Fibroblast of lung (primary cell): ENCODE data around the gene DPP6. TPM values are rescaled to one million over a fixed set of nuclear protein-coding genes. Genes with fewer than 3 reads are reported as not detected.
"Not testable (repeated sequence)": the region's sequence is repeated elsewhere in the genome, so short reads cannot be mapped to it uniquely, and the experiment has no call there.

Experiments
- DNase-seq, 2 donors: peaks; one replicate each; pipeline versions ENCODE4 v3.0.0 to v3.0.0-alpha.2; 2010; ENCODE audit warnings: low read depth in 2 of 2
- H2AFZ ChIP-seq: 2 replicates; pipeline ENCODE4 v1.5.1; 2012; ENCODE audit warnings: low read length, control low read depth, inconsistent platforms
- H3K27ac ChIP-seq: 2 replicates; pipeline ENCODE4 v1.5.1; 2011; ENCODE audit warnings: low read length, control low read depth; ENCODE audit not compliant: insufficient read depth
- H3K27me3 ChIP-seq: 2 replicates; pipeline ENCODE4 v1.5.1; 2011; ENCODE audit warnings: mild to moderate bottlenecking, low read length; ENCODE audit not compliant: control insufficient read depth, insufficient read depth
- H3K36me3 ChIP-seq: 2 replicates; pipeline ENCODE4 v1.5.1; 2011; ENCODE audit warnings: low read length; ENCODE audit not compliant: control insufficient read depth, insufficient read depth
- H3K4me1 ChIP-seq: 2 replicates; pipeline ENCODE4 v1.5.1; 2011; ENCODE audit warnings: low read length; ENCODE audit not compliant: control insufficient read depth, insufficient read depth; ENCODE audit errors: extremely low read depth
- H3K4me2 ChIP-seq: 2 replicates; pipeline ENCODE4 v1.5.1; 2011; ENCODE audit warnings: low read length, control low read depth; ENCODE audit not compliant: insufficient read depth; ENCODE audit errors: extremely low read depth
- H3K4me3 ChIP-seq, 4 experiments: fragments of 200-600 bp in 1 of 4; sonication (generic) in 1 of 4; replicated peaks in 1 of 4; 2 replicates each; pipeline ENCODE4 v1.5.1; 2011 to 2016; ENCODE audit warnings: low read length in 4 of 4, low read depth in 3 of 4, mild to moderate bottlenecking in 3 of 4, control low read depth in 2 of 4, inconsistent platforms in 1 of 4, mixed read lengths in 1 of 4; ENCODE audit not compliant: insufficient read depth in 1 of 4; ENCODE audit errors: control extremely low read depth in 1 of 4
- H3K79me2 ChIP-seq: 2 replicates; pipeline ENCODE4 v1.5.1; 2012; ENCODE audit warnings: mild to moderate bottlenecking, low read length, inconsistent platforms; ENCODE audit not compliant: control insufficient read depth, insufficient read depth
- H3K9ac ChIP-seq: 2 replicates; pipeline ENCODE4 v1.5.1; 2011; ENCODE audit warnings: mild to moderate bottlenecking, low read length, control low read depth; ENCODE audit not compliant: insufficient read depth
- H3K9me3 ChIP-seq: 2 replicates; pipeline ENCODE4 v1.5.1; 2012; ENCODE audit warnings: low read depth, low read length; ENCODE audit not compliant: control insufficient read depth, insufficient read depth
- H4K20me1 ChIP-seq: 2 replicates; pipeline ENCODE4 v1.5.1; 2011; ENCODE audit warnings: low read length; ENCODE audit not compliant: control insufficient read depth, insufficient read depth; ENCODE audit errors: extremely low read depth
- polyA plus RNA-seq, 2 donors: library from polyadenylated mRNA; depleted of rRNA in 1 of 2; stranded (reverse) in 1 of 2; unstranded in 1 of 2; fragments of >200 nt; gene quantifications; 2 replicates each; pipeline ENCODE4 v1.2.1, GENCODE V29; 2011 to 2012; ENCODE audit warnings: missing spikeins in 1 of 2
- total RNA-seq: library from RNA; depleted of rRNA; stranded (reverse); fragments of >200 nt; gene quantifications from 2 replicates; pipeline ENCODE4 v1.2.1, GENCODE V29; 2014

DPP6 gene
- total and polyA plus RNA-seq, 2 donors (not counting 1 experiment from before 2014, with no cell fraction given), result not detected

DNA sequence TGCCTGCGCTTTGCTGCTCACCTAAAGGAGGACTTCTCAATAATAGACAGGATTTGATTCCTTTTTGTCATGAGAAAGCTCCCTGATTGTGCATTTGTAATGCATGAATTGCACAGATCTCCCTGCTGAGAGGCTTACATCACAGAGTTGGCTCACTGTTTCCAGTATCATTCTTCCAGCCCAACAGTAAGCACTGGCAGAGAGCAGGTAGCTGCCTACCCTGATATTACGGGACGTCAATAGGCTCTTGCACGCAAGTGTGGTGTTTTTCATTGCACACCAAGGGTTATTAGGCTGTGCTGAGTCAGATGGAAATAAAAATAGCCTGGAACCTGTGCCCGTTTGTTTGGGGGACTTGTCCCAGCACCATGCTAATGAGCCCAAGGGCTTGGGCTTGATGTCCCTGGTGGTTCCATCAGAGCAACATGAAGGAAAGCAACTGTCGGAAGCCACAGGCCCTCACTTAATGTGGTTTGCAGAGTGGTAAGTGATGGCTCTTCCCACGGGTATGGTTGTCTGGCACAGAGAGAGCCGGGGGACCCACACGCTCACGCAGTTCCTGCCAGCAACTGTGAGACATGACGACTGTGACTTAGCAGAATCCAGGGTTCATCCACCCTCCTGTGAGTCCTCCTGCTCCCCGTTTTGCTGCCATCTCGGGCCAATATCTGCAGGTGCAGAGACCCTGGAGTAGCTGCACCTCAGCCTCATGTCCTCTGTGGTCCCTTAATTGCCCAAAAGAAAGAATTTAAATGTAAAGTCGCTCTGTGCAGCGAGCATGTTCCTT lies 20.4 kb downstream of the DPP6 start:
- H3K4me3 ChIP-seq, H3K27ac ChIP-seq, H3K9ac ChIP-seq, H3K9me3 ChIP-seq, H3K27me3 ChIP-seq, H3K4me1 ChIP-seq, H3K4me2 ChIP-seq, DNase-seq, H4K20me1 ChIP-seq, H3K79me2 ChIP-seq, H2AFZ ChIP-seq, H3K36me3 ChIP-seq: not testable (repeated sequence)

DNA sequence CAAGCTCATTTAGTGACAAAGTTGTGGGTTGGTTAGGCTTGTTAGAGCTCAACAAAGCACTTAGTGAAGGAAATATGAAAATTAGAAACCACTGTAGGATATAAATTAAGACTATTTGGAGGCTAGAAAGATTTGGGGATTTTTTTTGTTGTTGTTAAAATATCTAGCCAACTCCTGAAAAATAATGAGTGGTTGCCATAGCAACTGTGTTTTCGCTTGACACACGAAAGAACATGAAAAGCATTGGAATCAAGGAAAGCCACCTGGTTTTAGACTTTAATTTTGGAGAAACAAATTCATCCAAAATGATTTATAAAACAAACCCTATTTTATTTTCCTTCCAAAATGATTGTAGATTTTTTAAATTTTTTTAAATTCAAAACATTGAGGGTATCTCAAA lies 26.3 kb downstream of the DPP6 start:
- not testable (repeated sequence) for H3K4me3 ChIP-seq, H3K27me3 ChIP-seq, H3K36me3 ChIP-seq

DNA sequence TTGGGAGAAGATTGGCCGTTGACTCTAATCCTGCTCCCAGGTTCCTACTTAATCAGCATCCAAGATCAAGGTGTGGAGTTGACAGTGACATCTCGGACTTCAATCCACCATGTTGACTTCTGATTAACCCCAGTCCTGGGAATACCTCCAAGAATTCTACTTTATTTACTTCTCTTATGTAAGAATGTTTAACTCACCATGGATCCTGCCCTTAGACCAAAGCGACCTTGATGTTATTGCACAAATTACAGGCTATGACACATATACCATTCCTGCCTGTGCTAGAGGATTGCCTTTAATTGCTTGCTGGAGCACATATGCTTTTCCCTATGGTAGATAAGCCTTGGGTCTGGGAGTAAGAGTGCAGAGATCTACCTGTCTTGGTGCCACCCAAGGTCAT lies 28.1 kb downstream of the DPP6 start:
- not testable (repeated sequence) for H3K9ac ChIP-seq, H3K79me2 ChIP-seq, DNase-seq, H3K4me2 ChIP-seq, H3K4me1 ChIP-seq, H3K27ac ChIP-seq, H3K36me3 ChIP-seq, H3K27me3 ChIP-seq, H2AFZ ChIP-seq, H3K9me3 ChIP-seq, H3K4me3 ChIP-seq, H4K20me1 ChIP-seq

More for the DNA sequence above, 26.3 kb downstream of the DPP6 start:
- H2AFZ ChIP-seq, H3K4me1 ChIP-seq, H3K4me2 ChIP-seq, H3K9ac ChIP-seq, DNase-seq, H4K20me1 ChIP-seq, H3K79me2 ChIP-seq, H3K27ac ChIP-seq, H3K9me3 ChIP-seq: not testable (repeated sequence)

- H3K9ac ChIP-seq, H3K4me2 ChIP-seq, DNase-seq, H3K27ac ChIP-seq, H4K20me1 ChIP-seq, H3K79me2 ChIP-seq, H2AFZ ChIP-seq, H3K36me3 ChIP-seq, H3K27me3 ChIP-seq, H3K9me3 ChIP-seq, H3K4me3 ChIP-seq, H3K4me1 ChIP-seq: not testable (repeated sequence)
Observed at GRCh38 chr7:154087037-154087725, 35.0 kb downstream of the DPP6 start.

DNA sequence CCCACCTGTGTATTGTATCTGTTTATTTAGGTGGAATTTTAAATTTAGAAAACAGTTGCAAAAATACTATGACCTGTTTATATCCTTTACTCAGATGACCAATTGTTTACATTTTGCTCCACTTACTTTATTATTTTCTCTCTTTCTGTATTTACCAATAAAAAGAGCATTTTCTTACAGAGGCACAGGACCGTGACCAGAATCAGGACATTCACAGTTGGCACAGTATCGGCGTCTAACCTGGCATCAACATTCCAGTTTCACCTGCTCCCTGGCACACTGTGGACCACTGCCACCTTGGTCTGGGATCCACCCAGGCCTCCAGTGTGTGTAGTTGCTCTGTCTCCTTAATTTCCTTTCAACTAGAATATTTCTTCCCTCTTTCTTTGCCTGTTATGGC lies 39.9 kb downstream of the DPP6 start:
- not testable (repeated sequence) for DNase-seq, H3K27ac ChIP-seq, H3K9ac ChIP-seq, H3K27me3 ChIP-seq, H4K20me1 ChIP-seq, H3K4me3 ChIP-seq, H3K4me1 ChIP-seq, H3K36me3 ChIP-seq, H3K4me2 ChIP-seq, H3K79me2 ChIP-seq, H2AFZ ChIP-seq, H3K9me3 ChIP-seq

DNA sequence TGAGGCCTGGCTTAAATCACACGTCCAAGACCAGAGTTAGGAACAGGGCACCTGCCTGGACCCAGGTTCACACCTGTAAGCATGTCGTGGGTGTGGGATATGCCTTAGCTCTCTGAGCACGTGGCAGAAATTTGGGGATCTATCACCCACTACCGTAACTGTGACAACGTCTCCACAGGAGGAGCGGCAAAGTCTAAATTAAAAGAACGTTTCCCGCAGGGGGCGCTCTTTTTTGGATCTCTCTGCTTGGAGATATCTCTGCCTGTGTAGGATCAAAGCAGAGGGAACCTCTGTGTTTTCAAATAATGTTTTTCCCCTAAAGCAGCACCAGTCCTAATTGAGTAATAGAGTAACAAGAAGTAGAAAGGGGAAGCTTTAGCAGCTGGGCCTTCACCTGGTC lies 43.0 kb downstream of the DPP6 start:
- not testable (repeated sequence) for H3K9ac ChIP-seq

More for the DNA sequence above, 43.0 kb downstream of the DPP6 start:
- not testable (repeated sequence) for H2AFZ ChIP-seq, H3K4me3 ChIP-seq, H3K36me3 ChIP-seq, H3K27ac ChIP-seq, H4K20me1 ChIP-seq, H3K4me2 ChIP-seq, H3K79me2 ChIP-seq, H3K9me3 ChIP-seq, H3K4me1 ChIP-seq, DNase-seq, H3K27me3 ChIP-seq
